A549 (cell line): ENCODE data around the gene RNF145. TPM values are rescaled to one million over a fixed set of nuclear protein-coding genes. Genes with fewer than 3 reads are reported as not detected.

Experiments
- ATAC-seq, 2 experiments: fragments of 200-7000 bp in 1 of 2; fragments of >200 bp in 1 of 2; cut with Nextera tagmentation in 1 of 2; cut with Tn5 transposase in 1 of 2; 3 replicates each; pipeline versions ENCODE4 v1.8.0 to v1.9.1; 2018 to 2020; ENCODE audit warnings: mild to moderate bottlenecking in 1 of 2, moderate library complexity in 1 of 2
- CTCF ChIA-PET: fragments of 300-600 bp; sonication (Branson Sonifier 250); formaldehyde crosslinking; extraction: SDS; loops from one replicate; lab custom pipeline; 2021; ENCODE audit warnings: antibody characterized with exemption, inconsistent platforms; lab: Yijun Ruan, JAX
- POLR2A ChIA-PET: fragments of 350-600 bp; formaldehyde crosslinking; extraction: SDS; loops from one replicate; lab custom pipeline; 2021; ENCODE audit warnings: antibody characterized with exemption, inconsistent platforms; lab: Yijun Ruan, JAX
- DNase-seq, 2 experiments: peaks; one replicate each; pipeline versions ENCODE4 v3.0.0 to v3.0.0-alpha.2; 2011 to 2016; ENCODE audit warnings: low read depth in 1 of 2, low spot score in 1 of 2
- FAIRE-seq: peaks from 2 replicates; lab custom pipeline; 2011; peaks lifted over from hg19 to GRCh38; lab: Jason Lieb, UNC
- H3K27ac ChIP-seq, 2 experiments: fragments of >200 bp; sonication (Bioruptor Twin); formaldehyde crosslinking; 3 replicates each; pipeline ENCODE4 v1.5.1; 2016 to 2017
- H3K4me1 ChIP-seq: fragments of >200 bp; sonication (Bioruptor Twin); formaldehyde crosslinking; 3 replicates; pipeline ENCODE4 v1.6.1; 2016
- H3K4me2 ChIP-seq: fragments of >200 bp; sonication (Bioruptor Twin); formaldehyde crosslinking; 3 replicates; pipeline ENCODE4 v1.6.1; 2016
- H3K4me3 ChIP-seq: fragments of >200 bp; sonication (Bioruptor Twin); formaldehyde crosslinking; 3 replicates; pipeline ENCODE4 v1.5.1; 2016
- H3K9me3 ChIP-seq: fragments of >200 bp; sonication (Bioruptor Twin); formaldehyde crosslinking; 3 replicates; pipeline ENCODE4 v1.6.1; 2016
- BHLHE40 ChIP-seq: IDR thresholded peaks from 2 replicates; pipeline ENCODE4 v1.6.1; 2012; ENCODE audit warnings: low read depth, low read length, inconsistent platforms
- CBX8 ChIP-seq: fragments of 200-600 bp; sonication (generic); IDR thresholded peaks from 2 replicates; pipeline ENCODE4 v1.6.1; 2016
- CHD4 ChIP-seq: fragments of 200-600 bp; sonication (generic); IDR thresholded peaks from 2 replicates; pipeline ENCODE4 v1.6.1; 2016; ENCODE audit warnings: antibody characterized with exemption, mild to moderate bottlenecking, borderline replicate concordance
- CTCF ChIP-seq: fragments of >200 bp; sonication (Bioruptor Twin); formaldehyde crosslinking; IDR thresholded peaks from 3 replicates; pipeline ENCODE4 v1.5.1; 2016
- EHMT2 ChIP-seq: fragments of 200-600 bp; sonication (generic); IDR thresholded peaks from 2 replicates; pipeline ENCODE4 v1.6.1; 2016; ENCODE audit warnings: antibody characterized with exemption, low read depth, mild to moderate bottlenecking, moderate library complexity
- ESRRA ChIP-seq: fragments of 150-350 bp; IDR thresholded peaks from 2 replicates; pipeline ENCODE4 v1.6.1; 2014; ENCODE audit warnings: mild to moderate bottlenecking, low read length, borderline replicate concordance
- FOSL2 ChIP-seq, 2 experiments: fragments of 450-650 bp in 1 of 2; fragments of >200 bp in 1 of 2; sonication (Bioruptor Twin) in 1 of 2; formaldehyde crosslinking; IDR thresholded peaks; 2 replicates each; pipeline versions ENCODE4 v1.5.0 to v1.6.1; 2016 to 2020; ENCODE audit warnings: mild to moderate bottlenecking in 1 of 2, moderate library complexity in 1 of 2
- HDAC2 ChIP-seq: fragments of 200-600 bp; sonication (generic); IDR thresholded peaks from 2 replicates; pipeline ENCODE4 v1.6.1; 2016
- HES2 ChIP-seq: fragments of >200 bp; sonication (Bioruptor Twin); formaldehyde crosslinking; IDR thresholded peaks from 2 replicates; pipeline ENCODE4 v1.6.1; 2016
- HOXA7 ChIP-seq: fragments of 250-450 bp; sonication (Bioruptor Pico); IDR thresholded peaks from 2 replicates; pipeline ENCODE4 v1.5.0; 2020; ENCODE audit warnings: mild to moderate bottlenecking, moderate library complexity
- HOXB5 ChIP-seq: fragments of 250-450 bp; sonication (Bioruptor Pico); IDR thresholded peaks from 2 replicates; pipeline ENCODE4 v1.5.0; 2020; ENCODE audit warnings: mild to moderate bottlenecking, moderate library complexity
- JUNB ChIP-seq: fragments of >200 bp; sonication (Bioruptor Twin); formaldehyde crosslinking; IDR thresholded peaks from 2 replicates; pipeline ENCODE4 v1.6.1; 2016
- MAFK ChIP-seq: fragments of 450-650 bp; IDR thresholded peaks from 2 replicates; pipeline ENCODE4 v1.6.1; 2014; ENCODE audit not compliant: partially characterized antibody
- NR3C1 ChIP-seq: fragments of >200 bp; sonication (Bioruptor Twin); formaldehyde crosslinking; IDR thresholded peaks from 3 replicates; pipeline ENCODE4 v1.6.1; 2017
- PHF8 ChIP-seq: fragments of 200-600 bp; sonication (generic); IDR thresholded peaks from 2 replicates; pipeline ENCODE4 v1.6.1; 2016; ENCODE audit warnings: low read depth, mild to moderate bottlenecking, antibody characterized with exemption, moderate library complexity, borderline replicate concordance
- POLR2A ChIP-seq: IDR thresholded peaks from 2 replicates; pipeline ENCODE4 v1.6.1; 2012; ENCODE audit warnings: mild to moderate bottlenecking, low read length
- RARB ChIP-seq: fragments of 250-450 bp; sonication (Bioruptor Pico); IDR thresholded peaks from 2 replicates; pipeline ENCODE4 v1.8.0; 2021; ENCODE audit warnings: mild to moderate bottlenecking, moderate library complexity
- RCOR1 ChIP-seq: fragments of 150-350 bp; IDR thresholded peaks from 2 replicates; pipeline ENCODE4 v1.6.1; 2014; ENCODE audit warnings: antibody characterized with exemption, low read length, low read depth
- REST ChIP-seq: fragments of 200-600 bp; sonication (generic); IDR thresholded peaks from 2 replicates; pipeline ENCODE4 v1.6.1; 2016; ENCODE audit warnings: antibody characterized with exemption, mild to moderate bottlenecking, moderate library complexity
- RFX5 ChIP-seq: fragments of 450-650 bp; IDR thresholded peaks from 2 replicates; pipeline ENCODE4 v1.7.1; 2014; ENCODE audit warnings: antibody characterized with exemption, mild to moderate bottlenecking, moderate library complexity
- RNF2 ChIP-seq: fragments of 200-600 bp; sonication (generic); IDR thresholded peaks from 2 replicates; pipeline ENCODE4 v1.6.1; 2016; ENCODE audit warnings: low read depth, mild to moderate bottlenecking, antibody characterized with exemption, moderate library complexity, borderline replicate concordance
- SMC3 ChIP-seq: fragments of >200 bp; sonication (Bioruptor Twin); formaldehyde crosslinking; IDR thresholded peaks from 3 replicates; pipeline ENCODE4 v1.6.1; 2018; ENCODE audit warnings: inconsistent platforms
- SREBF2 ChIP-seq: fragments of 450-650 bp; IDR thresholded peaks from 2 replicates; pipeline ENCODE4 v1.6.1; 2014; ENCODE audit warnings: mild to moderate bottlenecking, moderate library complexity
- USF2 ChIP-seq: fragments of 450-650 bp; IDR thresholded peaks from 2 replicates; pipeline ENCODE4 v1.6.1; 2014; ENCODE audit warnings: antibody characterized with exemption
- ZC3H11A ChIP-seq: fragments of 450-650 bp; IDR thresholded peaks from 2 replicates; pipeline ENCODE4 v1.6.1; 2014; ENCODE audit warnings: antibody characterized with exemption, mild to moderate bottlenecking
- ZNF302 ChIP-seq: fragments of 250-450 bp; sonication (Bioruptor Pico); IDR thresholded peaks from 2 replicates; pipeline ENCODE4 v1.9.0; 2021; ENCODE audit warnings: inconsistent platforms, mild to moderate bottlenecking, moderate library complexity
- ZSCAN20 ChIP-seq: fragments of 250-450 bp; sonication (Bioruptor Pico); IDR thresholded peaks from 2 replicates; pipeline ENCODE4 v1.8.0; 2022; ENCODE audit warnings: mild to moderate bottlenecking, moderate library complexity
- WGBS: methylation state at CpG from one replicate; pipeline ENCODE4 v1.1.6; 2017; ENCODE audit errors: missing lambda C conversion rate; 5-methylcytosine and 5-hydroxymethylcytosine counted together
- polyA plus RNA-seq, 4 experiments: library from polyadenylated mRNA; depleted of rRNA in 3 of 4; stranded (reverse); fragments of >200 nt; fragmentation: RNase III in 1 of 4; extraction: RNeasy Plus Mini Kit Qiagen cat#74134 plus additional on column Dnase treatment in 1 of 4; gene quantifications; 2 replicates in 3 of 4; 3 replicates in 1 of 4; pipeline ENCODE4 v1.2.3, GENCODE V29; 2011 to 2017
- TF ChIP-seq, protein P1 (sequence below): fragments of 150-350 bp; IDR thresholded peaks from 2 replicates; pipeline ENCODE4 v1.6.1; 2014; ENCODE audit warnings: low read depth, mild to moderate bottlenecking, low read length
- TF ChIP-seq, protein P2 (sequence below): IDR thresholded peaks from 2 replicates; pipeline ENCODE4 v1.6.1; 2012; ENCODE audit warnings: low read depth, borderline replicate concordance

RNF145 gene
- polyA plus RNA-seq, 2 of the 4 experiments (the other 2 are of a cell fraction), result 122 to 146 TPM

DNA sequence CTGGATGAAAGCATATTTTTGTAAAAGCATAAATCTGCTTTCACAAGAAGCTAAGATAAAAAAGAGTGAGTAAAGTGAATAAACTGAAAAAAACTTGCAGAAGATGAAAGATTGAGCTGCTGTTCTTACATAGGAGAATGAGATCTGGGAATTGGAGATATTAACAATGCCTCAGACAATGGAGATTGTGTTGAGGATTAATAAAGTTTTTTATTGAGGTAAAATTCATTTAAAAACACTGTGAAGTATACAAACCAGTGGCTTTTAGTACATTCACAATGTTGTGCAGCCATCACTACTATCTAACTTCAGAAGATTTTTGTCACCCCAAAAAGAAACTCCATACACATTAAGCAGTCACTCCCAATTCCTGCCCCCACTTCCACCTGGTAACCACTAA lies 34.0 kb upstream of the RNF145 start:
- FAIRE-seq (no peak), ATAC-seq (no peak)
- POLR2A ChIA-PET, result no interaction called here
- Histone ChIP-seq H3K4me3 (no peak overlapping the region), H3K4me2 (no peak overlapping the region), H3K4me1 (peaks cover 24% of the 10 kb centered on the region), H3K27ac (no peak overlapping the region)
- CTCF ChIA-PET, result no interaction called here
- no peak for TF ChIP-seq HES2
- no peak for TF ChIP-seq MAFK
- TF ChIP-seq RCOR1, result no peak
- no peak for TF ChIP-seq CHD4
- no peak for TF ChIP-seq FOSL2 (IDR thresholded peaks at IDR 0.05)
- TF ChIP-seq FOSL2 (CRISPR knock-in tag; IDR thresholded peaks at IDR 0.05), result no peak
- no peak for TF ChIP-seq SMC3
- TF ChIP-seq, protein P1, sequence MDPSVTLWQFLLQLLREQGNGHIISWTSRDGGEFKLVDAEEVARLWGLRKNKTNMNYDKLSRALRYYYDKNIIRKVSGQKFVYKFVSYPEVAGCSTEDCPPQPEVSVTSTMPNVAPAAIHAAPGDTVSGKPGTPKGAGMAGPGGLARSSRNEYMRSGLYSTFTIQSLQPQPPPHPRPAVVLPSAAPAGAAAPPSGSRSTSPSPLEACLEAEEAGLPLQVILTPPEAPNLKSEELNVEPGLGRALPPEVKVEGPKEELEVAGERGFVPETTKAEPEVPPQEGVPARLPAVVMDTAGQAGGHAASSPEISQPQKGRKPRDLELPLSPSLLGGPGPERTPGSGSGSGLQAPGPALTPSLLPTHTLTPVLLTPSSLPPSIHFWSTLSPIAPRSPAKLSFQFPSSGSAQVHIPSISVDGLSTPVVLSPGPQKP, result no peak
- no peak for TF ChIP-seq HOXA7 (CRISPR knock-in tag)
- TF ChIP-seq HOXB5 (CRISPR knock-in tag), result no peak
- TF ChIP-seq BHLHE40, result no peak
- TF ChIP-seq RNF2, result no peak
- TF ChIP-seq ZSCAN20 (CRISPR knock-in tag), result no peak
- no peak for TF ChIP-seq REST
- TF ChIP-seq PHF8, result no peak
- no peak for TF ChIP-seq ZC3H11A
- no peak for TF ChIP-seq USF2
- TF ChIP-seq RFX5, result no peak
- TF ChIP-seq, all 56 proteins: peak for 0
- H3K9me3 ChIP-seq, result no peaks in the 10 kb centered on the region
- no peak for DNase-seq

- no peak for DNase-seq
- TF ChIP-seq ESRRA (no peak), CTCF (no peak), NR3C1 (no peak), MAFK (no peak), RARB (CRISPR knock-in tag) (no peak), POLR2A (no peak), EHMT2 (no peak), ZSCAN20 (CRISPR knock-in tag) (no peak), HDAC2 (no peak), SREBF2 (no peak), RFX5 (no peak), JUNB (no peak), RNF2 (no peak), ZNF302 (CRISPR knock-in tag) (no peak), CBX8 (no peak)
- TF ChIP-seq, protein P1, result no peak
- TF ChIP-seq, protein P2, sequence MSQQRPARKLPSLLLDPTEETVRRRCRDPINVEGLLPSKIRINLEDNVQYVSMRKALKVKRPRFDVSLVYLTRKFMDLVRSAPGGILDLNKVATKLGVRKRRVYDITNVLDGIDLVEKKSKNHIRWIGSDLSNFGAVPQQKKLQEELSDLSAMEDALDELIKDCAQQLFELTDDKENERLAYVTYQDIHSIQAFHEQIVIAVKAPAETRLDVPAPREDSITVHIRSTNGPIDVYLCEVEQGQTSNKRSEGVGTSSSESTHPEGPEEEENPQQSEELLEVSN, result no peak
- TF ChIP-seq, all 56 proteins: peak for 0
- Histone ChIP-seq H3K4me1 (peaks cover 24% of the 10 kb centered on the region), H3K9me3 (no peaks in the 10 kb centered on the region), H3K4me3 (no peak overlapping the region), H3K27ac (0 out of 6 replicates have a peak overlapping the region, but pooled peaks of 1 of the 2 experiments have one; percentile 11), H3K4me2 (no peak overlapping the region)
- ChIA-PET CTCF (no interaction called here), POLR2A (no interaction called here)
- WGBS, result 70% methylated on average over 4 of the region's 4 CpGs
- ATAC-seq, result no peak
- FAIRE-seq, result no peak
These were observed 33.3 kb upstream of the RNF145 start for GRCh38 chr5:159242656-159243055.
